Peyer's patch (tissue), 4 donors: ENCODE results near the gene ARL9.

Experiments
- POLR2A ChIP-seq, 2 donors: fragments of 450-650 bp; IDR thresholded peaks; one replicate each; pipeline ENCODE4 v1.5.1; 2017; ENCODE audit warnings: antibody characterized with exemption in 2 of 2, mild to moderate bottlenecking in 2 of 2, moderate library complexity in 2 of 2
- TF ChIP-seq, protein P1 (sequence below), 6 experiments: fragments of 450-650 bp in 4 of 6; fragments of 200-600 bp in 2 of 6; sonication (generic) in 1 of 6; IDR thresholded peaks; one replicate each; pipeline ENCODE4 v1.5.1; 2017 to 2019; ENCODE audit warnings: antibody characterized with exemption in 6 of 6, mild to moderate bottlenecking in 3 of 6, moderate library complexity in 1 of 6

DNA sequence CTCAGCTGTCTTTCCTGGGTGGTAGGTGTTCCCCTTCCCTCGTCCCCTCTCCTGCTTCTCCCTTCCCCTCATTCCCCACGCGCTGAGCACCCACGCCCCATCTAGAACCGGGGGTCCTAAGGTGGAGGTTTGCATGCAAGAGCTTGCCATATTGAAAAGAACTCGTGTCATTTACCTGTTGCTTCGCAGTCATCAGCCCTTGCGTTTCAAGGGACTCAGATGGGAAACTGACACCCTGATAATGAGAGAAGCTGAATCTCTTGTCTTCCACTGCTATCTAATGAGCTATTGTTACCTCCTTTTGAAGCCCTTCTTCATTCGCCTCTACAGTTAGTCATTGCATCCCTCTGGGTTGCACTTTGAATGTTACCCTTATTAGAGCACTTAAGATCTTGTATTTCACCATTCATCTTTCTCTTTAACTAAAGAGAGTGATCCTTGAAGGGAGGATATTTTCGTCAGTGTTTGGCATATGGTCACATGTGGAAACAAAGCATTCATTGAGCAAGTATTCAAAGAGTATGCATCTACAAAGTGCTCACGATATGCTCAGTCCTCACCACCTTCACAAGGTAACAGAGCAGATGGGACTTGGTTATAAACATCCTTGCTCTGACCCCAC, 25.7 kb downstream of the ARL9 start:
- TF ChIP-seq POLR2A (IDR thresholded peaks at IDR 0.05), result no peak
- TF ChIP-seq, protein P1, sequence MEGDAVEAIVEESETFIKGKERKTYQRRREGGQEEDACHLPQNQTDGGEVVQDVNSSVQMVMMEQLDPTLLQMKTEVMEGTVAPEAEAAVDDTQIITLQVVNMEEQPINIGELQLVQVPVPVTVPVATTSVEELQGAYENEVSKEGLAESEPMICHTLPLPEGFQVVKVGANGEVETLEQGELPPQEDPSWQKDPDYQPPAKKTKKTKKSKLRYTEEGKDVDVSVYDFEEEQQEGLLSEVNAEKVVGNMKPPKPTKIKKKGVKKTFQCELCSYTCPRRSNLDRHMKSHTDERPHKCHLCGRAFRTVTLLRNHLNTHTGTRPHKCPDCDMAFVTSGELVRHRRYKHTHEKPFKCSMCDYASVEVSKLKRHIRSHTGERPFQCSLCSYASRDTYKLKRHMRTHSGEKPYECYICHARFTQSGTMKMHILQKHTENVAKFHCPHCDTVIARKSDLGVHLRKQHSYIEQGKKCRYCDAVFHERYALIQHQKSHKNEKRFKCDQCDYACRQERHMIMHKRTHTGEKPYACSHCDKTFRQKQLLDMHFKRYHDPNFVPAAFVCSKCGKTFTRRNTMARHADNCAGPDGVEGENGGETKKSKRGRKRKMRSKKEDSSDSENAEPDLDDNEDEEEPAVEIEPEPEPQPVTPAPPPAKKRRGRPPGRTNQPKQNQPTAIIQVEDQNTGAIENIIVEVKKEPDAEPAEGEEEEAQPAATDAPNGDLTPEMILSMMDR (IDR thresholded peaks at IDR 0.05), result no peak
